Body of pancreas (tissue), 4 donors: ENCODE data around the gene TRIM40. TPM values are rescaled to one million over a fixed set of nuclear protein-coding genes. Genes with fewer than 3 reads are reported as not detected.

Experiments
- ATAC-seq: fragments of 150-250 bp; one replicate; pipeline ENCODE4 v1.9.1; 2016
- DNase-seq, 4 donors: peaks; one replicate each; pipeline ENCODE4 v3.0.0-alpha.2; 2019
- H3K27ac ChIP-seq, 4 donors: fragments of 200-600 bp; sonication (generic); 1 replicate in 3 of 4; 2 replicates in 1 of 4; pipeline versions ENCODE4 v1.5.1 to v1.6.1; 2016 to 2019; ENCODE audit warnings: mild to moderate bottlenecking in 1 of 4, mixed read lengths in 1 of 4, moderate library complexity in 1 of 4
- H3K27me3 ChIP-seq, 2 donors: fragments of 200-600 bp; sonication (generic); one replicate each; pipeline ENCODE4 v1.6.0; 2016; ENCODE audit warnings: mild to moderate bottlenecking in 1 of 2
- H3K36me3 ChIP-seq, 2 donors: fragments of 200-600 bp; sonication (generic); replicated peaks in 1 of 2; 2 replicates each; pipeline ENCODE4 v1.5.1; 2016; ENCODE audit warnings: low read depth in 2 of 2; ENCODE audit not compliant: insufficient read depth in 1 of 2
- H3K4me1 ChIP-seq: fragments of 200-600 bp; sonication (generic); one replicate; pipeline ENCODE4 v1.6.0; 2016
- H3K4me3 ChIP-seq, 2 donors: fragments of 200-600 bp; sonication (generic); 1 replicate in 1 of 2; 2 replicates in 1 of 2; pipeline ENCODE4 v1.5.1; 2016 to 2019
- H3K9me3 ChIP-seq, 3 donors: fragments of 200-600 bp; sonication (generic); 1 replicate in 2 of 3; 2 replicates in 1 of 3; pipeline ENCODE4 v1.5.1; 2016
- CTCF ChIP-seq, 7 experiments: fragments of 450-650 bp in 4 of 7; fragments of 200-600 bp in 3 of 7; sonication (generic) in 3 of 7; IDR thresholded peaks; one replicate each; pipeline ENCODE4 v1.5.1; 2016 to 2019; ENCODE audit warnings: antibody characterized with exemption in 7 of 7
- POLR2A ChIP-seq, 3 donors: fragments of 450-650 bp; IDR thresholded peaks; one replicate each; pipeline ENCODE4 v1.6.1; 2016; ENCODE audit warnings: antibody characterized with exemption in 3 of 3, mild to moderate bottlenecking in 2 of 3
- WGBS, 2 donors: methylation state at CpG; one replicate each; pipeline ENCODE4 v1.1.5; 2017; 5-methylcytosine and 5-hydroxymethylcytosine counted together
- intact Hi-C: fragments of 100-400 bp; cut with DNase I; formaldehyde crosslinking; loops from one replicate; pipeline ENCODE4 v1.15.1; 2023
- total RNA-seq, 2 donors: library from RNA; depleted of rRNA; stranded (reverse); fragments of >200 nt; gene quantifications; one replicate each; pipeline ENCODE4 v1.1.0, GENCODE V29; 2016

Gene TRIM40
- total RNA-seq, 2 donors from 2014 or later: not detected

GRCh38 chr6:30178837-30179236 lies 42.9 kb downstream of the TRIM40 start:
- Histone ChIP-seq H3K27me3 (no peaks in the 10 kb centered on the region), H3K4me1 (no peaks in the 10 kb centered on the region), H3K4me3 (no peak overlapping the region), H3K9me3 (no peaks in the 10 kb centered on the region), H3K27ac (no peak overlapping the region), H3K36me3 (no peaks in the 10 kb centered on the region)
- ATAC-seq: no peak
- WGBS, 2 donors: 60 to 82% methylated on average over 1 of the region's 1 CpG
- intact Hi-C loops: no loop called here
- no peak for DNase-seq
- TF ChIP-seq CTCF (IDR thresholded peaks at IDR 0.05) (no peak), POLR2A (IDR thresholded peaks at IDR 0.05) (no peak)

- TF ChIP-seq CTCF (IDR thresholded peaks at IDR 0.05) (no peak), POLR2A (IDR thresholded peaks at IDR 0.05) (no peak)
- WGBS, 2 donors: 61 to 72% methylated on average over 1 of the region's 1 CpG
- no peaks in the 10 kb centered on the region for H3K27me3 ChIP-seq
- ATAC-seq: no peak
- peaks cover 0 to 1% of the 10 kb centered on the region in 2 donors for H3K36me3 ChIP-seq
- no peak overlapping the region for H3K4me3 ChIP-seq
- intact Hi-C loops: no loop called here
- H3K9me3 ChIP-seq: no peaks in the 10 kb centered on the region
- H3K4me1 ChIP-seq: no peaks in the 10 kb centered on the region
- H3K27ac ChIP-seq: no peak overlapping the region
- no peak for DNase-seq
Observed at GRCh38 chr6:30180145-30180544, 44.2 kb downstream of the TRIM40 start.

- Histone ChIP-seq H3K27ac (no peak overlapping the region), H3K4me1 (no peaks in the 10 kb centered on the region), H3K27me3 (no peaks in the 10 kb centered on the region), H3K4me3 (no peak overlapping the region), H3K36me3 (peaks cover 13 to 19% of the 10 kb centered on the region in 2 donors), H3K9me3 (no peaks in the 10 kb centered on the region)
- no peak for ATAC-seq
- 88% methylated on average over 5 of the region's 5 CpGs for WGBS, 2 donors
- intact Hi-C loops: no loop called here
- no peak for DNase-seq
- TF ChIP-seq POLR2A (IDR thresholded peaks at IDR 0.05): no peak
- TF ChIP-seq CTCF (IDR thresholded peaks at IDR 0.05): no peak
Observed at GRCh38 chr6:30184417-30185031, 48.6 kb downstream of the TRIM40 start.

GRCh38 chr6:30185846-30186484 lies 50.0 kb downstream of the TRIM40 start:
- peaks cover 13 to 25% of the 10 kb centered on the region in 2 donors for H3K36me3 ChIP-seq
- ATAC-seq: no peak

More at GRCh38 chr6:30185846-30186484, 50.0 kb downstream of the TRIM40 start:
- intact Hi-C loops: no loop called here
- H3K9me3 ChIP-seq: no peaks in the 10 kb centered on the region
- TF ChIP-seq CTCF (IDR thresholded peaks at IDR 0.05): no peak
- TF ChIP-seq POLR2A (IDR thresholded peaks at IDR 0.05): no peak
- no peak overlapping the region for H3K4me3 ChIP-seq
- WGBS, 2 donors: 91 to 93% methylated on average over 18 to 20 of the region's 20 CpGs
- no peak overlapping the region for H3K27ac ChIP-seq
- H3K27me3 ChIP-seq: no peaks in the 10 kb centered on the region
- DNase-seq: no peak
- no peaks in the 10 kb centered on the region for H3K4me1 ChIP-seq
